MG63 (cell line): ENCODE results near the gene EPHA1. TPM values are rescaled to one million over a fixed set of nuclear protein-coding genes. Genes with fewer than 3 reads are reported as not detected.

ENCODE experiments used
- DNase-seq: peaks from one replicate; pipeline ENCODE4 v3.0.0-alpha.2; 2020
- H3K27me3 ChIP-seq: fragments of 250-450 bp; sonication (Bioruptor Pico); 2 replicates; pipeline ENCODE4 v1.5.1; 2020; ENCODE audit warnings: mild to moderate bottlenecking, moderate library complexity
- H3K36me3 ChIP-seq: fragments of 250-450 bp; sonication (Bioruptor Pico); 2 replicates; pipeline ENCODE4 v1.5.1; 2020; ENCODE audit warnings: mild to moderate bottlenecking, moderate library complexity
- H3K4me3 ChIP-seq: fragments of 250-450 bp; sonication (Bioruptor Pico); 2 replicates; pipeline ENCODE4 v1.5.1; 2020; ENCODE audit warnings: mild to moderate bottlenecking, moderate library complexity
- H3K9me3 ChIP-seq: fragments of 250-450 bp; sonication (Bioruptor Pico); 2 replicates; pipeline ENCODE4 v1.5.1; 2020; ENCODE audit warnings: mild to moderate bottlenecking, moderate library complexity
- total RNA-seq: library from RNA; depleted of rRNA; stranded (reverse); fragments of >200 nt; shearing (Covaris generic); gene quantifications from 2 replicates; pipeline ENCODE4 v1.2.3, GENCODE V29; 2014; ENCODE audit warnings: low replicate concordance; rRNA removed

The EPHA1 gene
- total RNA-seq: not detected in 2 replicates

GRCh38 chr7:143408686-143409561 is at the start of gene EPHA1:
EPHA1 (minus strand) TSS chr7:143408856; CDS start chr7:143408805, 51 bp downstream.
- DNase-seq: no peak

GRCh38 chr7:143458263-143458662 is 49.6 kb upstream of the EPHA1 start:
- no peaks in the 10 kb centered on the region for H3K36me3 ChIP-seq
- DNase-seq: no peak
- no peaks in the 10 kb centered on the region for H3K27me3 ChIP-seq
- H3K4me3 ChIP-seq: no peak overlapping the region
- H3K9me3 ChIP-seq: no peaks in the 10 kb centered on the region

More at GRCh38 chr7:143408686-143409561, at the start of gene EPHA1:
- Histone ChIP-seq H3K9me3 (no peaks in the 10 kb centered on the region), H3K27me3 (no peaks in the 10 kb centered on the region), H3K4me3 (no peak within 1 kb of the TSS), H3K36me3 (no peaks in the 10 kb centered on the region)

- H3K9me3 ChIP-seq: no peaks in the 10 kb centered on the region
- H3K4me3 ChIP-seq: no peak overlapping the region
- H3K36me3 ChIP-seq: no peaks in the 10 kb centered on the region
- no peak for DNase-seq
- no peaks in the 10 kb centered on the region for H3K27me3 ChIP-seq
Measured at GRCh38 chr7:143456992-143457793, 48.5 kb upstream of the EPHA1 start.

- DNase-seq: no peak
- Histone ChIP-seq H3K9me3 (no peaks in the 10 kb centered on the region), H3K36me3 (no peaks in the 10 kb centered on the region), H3K27me3 (no peaks in the 10 kb centered on the region), H3K4me3 (no peak overlapping the region)
Measured at GRCh38 chr7:143455942-143456341, 47.3 kb upstream of the EPHA1 start.

- H3K27me3 ChIP-seq: no peaks in the 10 kb centered on the region
- no peak for DNase-seq
- no peaks in the 10 kb centered on the region for H3K36me3 ChIP-seq
- H3K9me3 ChIP-seq: no peaks in the 10 kb centered on the region
- no peak overlapping the region for H3K4me3 ChIP-seq
Measured at GRCh38 chr7:143455491-143455890, 46.8 kb upstream of the EPHA1 start.

- DNase-seq: no peak
- no peaks in the 10 kb centered on the region for H3K36me3 ChIP-seq
- no peak overlapping the region for H3K4me3 ChIP-seq
- H3K27me3 ChIP-seq: no peaks in the 10 kb centered on the region
- H3K9me3 ChIP-seq: no peaks in the 10 kb centered on the region
Measured at GRCh38 chr7:143454091-143454680, 45.5 kb upstream of the EPHA1 start.

GRCh38 chr7:143452495-143452894 is 43.8 kb upstream of the EPHA1 start:
- H3K9me3 ChIP-seq: no peaks in the 10 kb centered on the region
- no peaks in the 10 kb centered on the region for H3K27me3 ChIP-seq
- no peak overlapping the region for H3K4me3 ChIP-seq
- no peaks in the 10 kb centered on the region for H3K36me3 ChIP-seq
- no peak for DNase-seq

GRCh38 chr7:143451746-143452145 is 43.1 kb upstream of the EPHA1 start:
- Histone ChIP-seq H3K36me3 (no peaks in the 10 kb centered on the region), H3K27me3 (no peaks in the 10 kb centered on the region), H3K9me3 (no peaks in the 10 kb centered on the region), H3K4me3 (no peak overlapping the region)
- no peak for DNase-seq

GRCh38 chr7:143451122-143451521 is 42.5 kb upstream of the EPHA1 start:
- Histone ChIP-seq H3K9me3 (no peaks in the 10 kb centered on the region), H3K36me3 (no peaks in the 10 kb centered on the region), H3K4me3 (no peak overlapping the region), H3K27me3 (no peaks in the 10 kb centered on the region)
- DNase-seq: no peak

GRCh38 chr7:143449793-143450192 is 41.1 kb upstream of the EPHA1 start:
- no peaks in the 10 kb centered on the region for H3K27me3 ChIP-seq
- H3K36me3 ChIP-seq: no peaks in the 10 kb centered on the region
- no peak for DNase-seq
- H3K9me3 ChIP-seq: no peaks in the 10 kb centered on the region
- no peak overlapping the region for H3K4me3 ChIP-seq

- no peak overlapping the region for H3K4me3 ChIP-seq
- no peak for DNase-seq
- no peaks in the 10 kb centered on the region for H3K36me3 ChIP-seq
- no peaks in the 10 kb centered on the region for H3K27me3 ChIP-seq
- no peaks in the 10 kb centered on the region for H3K9me3 ChIP-seq
Measured at GRCh38 chr7:143448429-143448828, 39.8 kb upstream of the EPHA1 start.

- no peaks in the 10 kb centered on the region for H3K36me3 ChIP-seq
- H3K4me3 ChIP-seq: no peak overlapping the region
- H3K9me3 ChIP-seq: no peaks in the 10 kb centered on the region
- no peak for DNase-seq
- H3K27me3 ChIP-seq: no peaks in the 10 kb centered on the region
Measured at GRCh38 chr7:143447466-143447865, 38.8 kb upstream of the EPHA1 start.

GRCh38 chr7:143444785-143445184 is 36.1 kb upstream of the EPHA1 start:
- no peaks in the 10 kb centered on the region for H3K36me3 ChIP-seq
- H3K9me3 ChIP-seq: no peaks in the 10 kb centered on the region
- H3K27me3 ChIP-seq: no peaks in the 10 kb centered on the region
- DNase-seq: no peak
- H3K4me3 ChIP-seq: no peak overlapping the region

- Histone ChIP-seq H3K27me3 (no peaks in the 10 kb centered on the region), H3K36me3 (no peaks in the 10 kb centered on the region), H3K9me3 (no peaks in the 10 kb centered on the region)
Measured at GRCh38 chr7:143444063-143444782, 35.6 kb upstream of the EPHA1 start.

GRCh38 chr7:143443153-143443552 is 34.5 kb upstream of the EPHA1 start, which contains the start of gene TAS2R60:
TAS2R60 (plus strand) TSS chr7:143443453; CDS start chr7:143443453, 0 bp downstream.
- Histone ChIP-seq H3K27me3 (no peaks in the 10 kb centered on the region), H3K4me3 (no peak within 1 kb of the TSS), H3K9me3 (no peaks in the 10 kb centered on the region), H3K36me3 (no peaks in the 10 kb centered on the region)
- DNase-seq: no peak

More at GRCh38 chr7:143444063-143444782, 35.6 kb upstream of the EPHA1 start:
- DNase-seq: no peak
- H3K4me3 ChIP-seq: no peak overlapping the region

- no peaks in the 10 kb centered on the region for H3K36me3 ChIP-seq
- no peaks in the 10 kb centered on the region for H3K9me3 ChIP-seq
- H3K27me3 ChIP-seq: no peaks in the 10 kb centered on the region
- DNase-seq: no peak
- no peak overlapping the region for H3K4me3 ChIP-seq
Measured at GRCh38 chr7:143439866-143440265, 31.2 kb upstream of the EPHA1 start.
